Activated CD4-positive, alpha-beta T cell treated with anti-CD3 and anti-CD28 coated beads for 1 hour (primary cell): ENCODE data around the gene BZW2.
"Not testable (repeated sequence)": the region's sequence is repeated elsewhere in the genome, so short reads cannot be mapped to it uniquely, and the experiment has no call there.

ENCODE experiments used
- DNase-seq: peaks from one replicate; pipeline ENCODE4 v3.0.0-alpha.2; 2020

The BZW2 gene

DNA sequence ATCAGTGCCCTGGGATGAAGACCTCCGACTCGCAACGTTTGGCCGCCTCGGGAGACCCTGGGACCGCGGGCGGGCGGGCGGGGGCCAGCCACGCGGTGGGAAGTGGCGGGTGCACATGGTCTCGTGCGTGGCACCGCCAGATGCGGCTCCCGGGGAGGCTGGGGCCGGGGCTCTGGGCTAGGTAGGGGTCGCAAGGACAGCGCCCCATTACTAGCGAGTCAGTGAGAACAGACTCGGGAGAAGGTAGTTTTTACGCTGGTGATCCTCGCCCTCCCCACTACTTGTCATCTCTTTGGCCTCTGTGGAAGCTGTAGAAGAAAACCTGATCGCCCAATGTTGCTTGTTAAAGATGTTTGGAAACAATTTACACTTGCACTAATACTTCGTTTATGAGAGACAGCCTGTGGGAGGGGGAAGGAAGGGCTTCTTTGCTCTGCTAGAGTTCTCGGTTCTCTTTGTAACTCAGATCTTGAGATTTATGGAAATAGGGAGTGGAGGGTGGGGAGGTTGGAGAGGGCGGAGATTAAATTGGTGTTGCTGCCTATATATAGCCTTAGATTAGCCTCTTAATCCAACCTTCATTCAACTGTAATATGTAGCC lies 591 bp downstream of the BZW2 start:
- no peak for DNase-seq

DNA sequence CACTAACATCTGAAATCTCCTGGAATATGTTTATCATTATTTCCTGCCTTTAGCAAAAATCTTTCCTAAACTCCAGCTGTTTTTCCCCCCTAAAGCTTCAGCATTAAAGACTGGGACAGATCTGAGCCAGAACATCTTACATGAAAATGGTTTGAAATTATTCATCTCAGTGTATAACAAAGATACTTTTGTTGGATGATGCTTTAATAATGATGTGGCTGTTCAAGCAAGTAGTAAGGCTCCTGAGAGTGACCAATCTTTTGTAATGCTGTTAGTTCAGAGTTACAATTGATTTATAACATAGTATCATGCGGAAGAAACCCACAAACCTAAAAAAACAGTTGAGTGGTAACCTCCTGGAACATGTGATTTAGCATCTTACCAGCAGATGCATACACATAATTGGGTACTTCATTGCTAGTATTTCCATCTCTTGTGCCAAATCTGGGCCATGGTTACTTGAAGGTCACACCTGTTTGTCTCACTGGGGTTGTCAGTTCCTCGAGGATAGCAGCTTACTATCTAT lies 1.5 kb downstream of the BZW2 start:
- no peak for DNase-seq

DNA sequence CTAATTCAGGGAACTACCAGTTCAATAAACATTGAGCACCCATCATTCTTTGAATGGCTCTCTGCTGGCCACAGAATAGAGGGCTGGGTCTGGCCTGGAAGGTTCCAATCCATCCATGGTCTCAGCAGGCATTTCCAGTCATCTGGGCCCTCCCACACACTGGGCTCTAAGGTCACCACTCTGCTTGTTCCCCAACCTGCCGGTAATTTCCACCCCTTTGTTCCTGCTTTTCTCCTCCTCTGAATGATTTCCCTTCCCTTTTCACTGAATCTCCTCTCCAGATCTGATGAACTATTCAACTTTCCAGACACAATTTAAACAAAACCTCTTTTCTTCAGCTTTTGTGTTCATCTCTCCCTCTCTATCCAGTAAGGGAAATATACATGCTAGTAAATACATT lies 2.6 kb downstream of the BZW2 start:
- DNase-seq, result no peak

DNA sequence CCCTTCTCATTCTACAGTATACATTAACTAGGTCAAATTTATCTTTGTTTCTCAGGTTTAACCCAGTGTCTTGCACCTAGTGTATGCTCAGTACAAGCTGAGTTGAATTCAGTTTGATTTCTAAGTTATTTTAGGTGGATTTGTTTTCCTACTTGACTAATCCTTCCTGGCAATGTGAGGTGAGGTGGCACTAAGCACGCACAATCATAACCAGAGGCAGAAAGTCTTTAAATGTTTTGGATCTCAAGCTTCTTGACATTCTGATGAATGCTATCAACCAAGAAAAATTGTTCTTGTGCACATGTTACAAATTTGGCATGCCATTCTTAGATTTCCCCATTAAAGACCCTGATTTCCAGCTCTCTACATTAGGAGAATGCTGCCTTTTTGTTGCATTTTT lies 3.2 kb downstream of the BZW2 start:
- no peak for DNase-seq

DNA sequence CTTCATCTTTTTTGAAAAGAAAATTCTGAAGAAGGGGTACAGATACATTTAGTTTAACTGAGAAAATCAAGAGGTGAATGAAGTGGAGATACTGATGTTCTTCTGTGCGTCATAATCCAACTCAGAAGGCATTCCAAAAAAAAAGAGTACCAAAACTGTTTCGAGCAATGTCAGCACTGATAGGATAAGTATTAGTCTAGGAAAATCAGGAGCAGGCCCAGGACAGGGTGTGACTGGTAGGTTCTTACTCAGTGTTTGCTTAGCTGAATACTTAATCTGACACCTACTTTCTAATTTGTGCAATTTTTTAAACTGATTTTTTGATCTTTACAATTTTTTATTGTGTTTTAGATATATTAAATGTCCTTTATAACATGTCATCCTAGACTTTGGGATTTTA lies 4.3 kb downstream of the BZW2 start:
- no peak for DNase-seq

DNA sequence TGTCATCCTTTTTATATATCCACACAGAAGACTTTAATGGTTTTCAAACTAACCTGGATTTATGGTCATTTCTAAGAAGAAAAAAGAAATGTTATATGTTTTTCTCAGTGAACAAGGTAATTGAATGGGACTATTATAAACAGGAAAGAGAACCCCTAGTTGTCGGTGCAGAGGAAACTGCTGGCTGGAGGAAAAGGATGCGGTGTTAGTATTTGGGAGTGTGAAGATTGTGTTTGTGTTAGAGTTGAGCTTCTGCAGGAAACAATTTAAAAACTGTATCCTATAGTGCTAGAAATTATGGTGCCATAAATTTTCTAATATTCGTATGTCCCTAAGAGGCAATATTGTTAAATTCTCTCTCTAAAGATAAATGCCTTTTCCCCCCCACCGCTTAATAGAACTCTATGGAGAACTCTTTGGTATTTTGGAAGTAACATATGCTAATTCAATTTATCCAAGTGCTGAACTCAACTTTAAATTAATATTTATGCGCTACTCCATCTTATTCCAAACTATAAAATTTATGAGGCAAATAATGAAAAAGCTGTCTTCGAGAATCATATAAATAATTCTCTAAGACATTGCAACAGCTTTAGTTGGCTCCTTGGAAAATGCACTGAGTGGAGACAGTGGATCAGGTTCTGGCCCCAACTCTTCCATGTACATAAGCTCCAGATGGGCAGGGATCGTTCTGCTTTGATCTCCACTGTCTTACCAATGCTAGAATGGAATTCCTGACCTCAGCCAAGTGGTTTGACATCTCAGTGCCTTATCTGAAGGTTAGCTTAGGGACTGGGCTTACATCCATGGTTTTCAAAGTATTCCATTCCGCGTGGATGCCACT lies 5.6 kb downstream of the BZW2 start:
- DNase-seq, result no peak

DNA sequence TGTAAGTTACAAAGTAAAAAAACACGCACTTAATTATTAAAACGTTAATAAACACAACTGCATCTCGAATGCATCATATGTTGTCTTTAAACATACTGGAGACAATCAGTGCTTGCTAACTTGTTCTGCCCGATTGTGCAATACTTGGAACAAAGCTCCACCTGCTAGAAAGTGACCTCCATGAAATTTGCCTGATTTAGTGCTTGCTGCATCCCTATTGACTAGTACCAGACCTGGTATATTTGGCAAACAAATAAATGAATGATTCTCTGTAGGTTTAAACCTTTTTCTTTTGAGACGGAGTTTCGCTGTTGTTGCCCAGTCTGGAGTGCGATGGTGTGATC lies 6.2 kb downstream of the BZW2 start:
- DNase-seq, result no peak

DNA sequence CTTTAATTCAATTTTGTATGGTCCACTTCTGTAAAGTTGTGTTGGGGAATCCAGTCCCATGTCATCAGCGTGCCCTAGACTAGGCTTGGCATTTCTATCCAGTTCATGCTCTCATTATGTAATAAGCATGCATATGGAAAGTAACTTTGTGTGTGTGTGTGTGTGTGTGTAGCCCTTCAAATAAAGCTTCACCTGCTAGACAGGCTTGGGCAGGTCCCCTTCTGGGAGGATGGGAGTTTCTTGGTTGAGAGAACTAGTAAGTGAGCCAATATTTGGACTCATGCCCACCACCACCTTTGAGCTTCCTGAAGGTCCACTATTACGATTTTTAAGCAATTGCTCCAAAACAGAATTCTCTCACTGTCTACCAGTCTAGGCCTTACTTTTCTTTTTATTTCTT lies 6.9 kb downstream of the BZW2 start:
- DNase-seq, result no peak

DNA sequence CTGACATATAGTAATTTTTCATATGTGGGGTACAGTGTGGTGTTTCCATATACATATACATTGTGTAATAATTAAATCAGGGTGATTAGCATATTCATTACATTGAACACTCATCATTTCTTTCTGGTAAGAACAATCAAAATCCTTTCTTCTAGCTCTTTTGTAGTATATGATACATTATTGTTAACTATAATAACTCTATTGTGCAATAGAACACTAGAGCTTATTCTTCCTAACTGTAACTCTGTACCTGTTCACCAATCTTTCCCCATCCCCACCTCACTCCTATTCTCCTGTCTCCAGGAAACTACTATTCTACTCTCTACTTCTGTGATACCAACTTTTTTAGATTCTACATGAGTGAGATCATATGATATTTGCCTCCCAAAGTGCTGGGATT lies 9.4 kb downstream of the BZW2 start:
- DNase-seq, result no peak

DNA sequence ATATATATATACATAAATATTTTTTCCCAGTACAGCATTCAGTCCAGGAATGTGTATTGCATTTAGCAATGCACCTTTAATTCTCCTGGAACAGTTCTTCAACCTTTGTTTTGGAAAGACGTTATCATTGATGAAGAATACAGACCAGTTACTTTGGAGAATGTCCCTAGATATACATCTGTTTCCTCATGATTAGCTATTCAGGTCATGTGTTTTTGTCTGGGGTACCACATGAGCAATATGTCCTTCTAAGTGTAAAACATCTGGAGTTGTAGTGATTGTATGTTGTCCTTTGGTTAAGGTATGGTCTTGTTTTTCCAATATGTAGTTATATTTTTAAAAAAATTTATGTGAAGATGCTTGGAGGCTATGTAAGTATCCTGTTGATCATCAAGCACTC lies 10.2 kb downstream of the BZW2 start:
- no peak for DNase-seq

DNA sequence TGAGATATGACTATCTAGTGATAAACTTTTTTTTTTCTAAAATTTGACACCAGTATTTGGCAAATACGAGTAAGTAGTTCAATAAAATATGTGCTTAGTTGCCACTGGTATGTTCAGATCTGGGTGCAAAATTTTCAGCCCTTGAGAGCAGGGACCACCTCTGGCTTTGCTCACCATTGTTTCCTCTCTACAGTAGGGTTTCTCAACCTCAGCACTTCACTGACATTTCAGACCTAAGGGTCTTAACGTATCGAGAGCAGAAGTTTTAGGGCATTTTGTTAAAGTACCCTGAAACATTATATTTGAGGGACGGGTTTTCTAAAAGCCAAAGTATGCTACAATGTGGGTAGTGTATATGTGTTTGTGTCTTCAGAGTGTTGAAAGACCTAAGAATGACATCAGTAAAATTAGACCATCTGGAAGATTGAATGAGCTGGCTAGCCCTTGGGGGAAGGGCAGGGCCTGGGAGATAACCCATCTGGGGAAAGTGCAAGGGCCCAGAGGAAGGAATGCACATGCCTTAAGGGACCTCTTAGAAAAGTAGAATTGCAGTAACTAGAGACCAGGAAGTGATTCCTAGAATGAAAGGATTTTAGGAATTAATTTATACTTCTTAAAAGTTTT lies 11.8 kb downstream of the BZW2 start:
- DNase-seq, result no peak

DNA sequence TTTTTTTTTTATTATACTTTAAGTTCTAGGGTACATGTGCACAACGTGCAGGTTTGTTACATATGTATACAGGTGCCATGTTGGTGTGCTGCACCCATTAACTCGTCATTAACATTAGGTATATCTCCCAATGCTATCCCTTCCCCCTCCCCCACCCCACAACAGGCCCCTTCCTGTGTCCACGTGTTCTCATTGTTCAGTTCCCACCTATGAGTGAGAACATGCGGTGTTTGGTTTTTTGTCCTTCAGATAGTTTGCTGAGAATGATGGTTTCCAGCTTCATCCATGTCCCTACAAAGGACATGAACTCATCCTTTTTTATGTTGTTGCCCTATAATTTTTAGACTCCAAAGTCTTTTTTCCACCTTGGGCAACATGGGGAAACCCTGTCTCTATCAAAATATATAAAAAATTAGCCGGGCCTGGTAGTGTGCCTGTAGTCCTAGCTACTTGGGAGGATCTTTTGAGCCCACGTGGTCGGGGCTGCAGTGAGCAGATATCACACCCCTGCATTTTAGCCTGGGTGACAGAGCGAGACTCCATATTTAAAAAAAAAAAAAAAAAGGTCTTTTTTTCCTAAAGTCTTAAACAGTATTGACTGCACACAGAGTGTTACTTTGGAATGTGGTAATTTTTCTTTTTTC lies 14.0 kb downstream of the BZW2 start:
- not testable (repeated sequence) for DNase-seq

DNA sequence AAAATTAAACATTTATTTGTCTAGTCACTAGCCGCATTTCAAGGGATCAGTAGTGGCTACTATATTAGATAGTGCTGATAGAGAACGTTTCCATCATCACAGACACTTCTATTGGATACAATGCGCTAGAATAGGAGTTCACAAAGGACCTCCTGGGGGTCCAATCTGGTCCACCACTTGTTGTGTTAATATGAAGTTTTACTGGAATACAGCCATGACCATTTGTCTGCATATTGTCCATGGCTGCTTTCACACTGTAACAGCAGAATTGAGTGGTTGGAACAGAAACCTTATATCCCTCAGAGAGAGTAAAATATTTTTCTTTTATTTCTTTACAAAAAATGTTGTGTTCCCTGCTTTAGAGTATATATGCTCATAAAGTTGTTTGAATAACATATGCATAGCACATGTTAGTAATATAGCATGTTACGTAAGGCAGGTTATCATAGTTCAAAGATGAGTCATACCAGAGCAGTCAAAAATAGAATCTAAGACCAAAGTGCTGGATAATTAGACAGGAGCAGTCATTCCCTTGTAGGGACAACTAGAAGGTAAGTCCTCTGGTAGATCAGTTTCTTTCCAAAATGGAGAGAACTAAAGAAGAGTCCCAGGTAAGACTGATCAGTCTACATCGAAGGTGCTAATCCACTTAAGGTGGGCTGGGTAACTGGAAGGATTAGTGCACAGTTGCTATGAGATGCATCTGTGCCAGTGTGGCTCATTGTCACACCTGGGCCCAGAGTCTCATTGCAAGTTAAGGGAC lies 14.9 kb downstream of the BZW2 start:
- DNase-seq, result no peak

DNA sequence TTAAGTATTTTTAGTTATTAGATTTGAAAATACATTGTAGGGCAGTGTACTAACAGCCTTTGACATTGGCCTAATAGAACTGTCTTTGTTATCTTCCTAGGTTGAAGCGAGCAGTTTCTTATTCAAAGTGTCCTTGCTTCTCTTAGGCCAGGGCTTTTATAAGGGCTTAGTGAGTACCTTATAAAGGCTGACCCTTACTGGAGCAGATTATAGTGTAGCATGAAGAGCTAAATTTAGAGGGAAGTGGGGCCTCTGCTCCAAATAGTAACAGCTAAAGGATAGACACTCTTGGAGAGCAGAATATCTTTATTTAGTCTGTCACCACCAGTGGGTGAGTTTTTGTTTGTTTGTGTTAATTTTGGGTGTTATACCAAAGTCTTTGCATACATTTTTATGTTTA lies 15.9 kb downstream of the BZW2 start:
- DNase-seq, result no peak

DNA sequence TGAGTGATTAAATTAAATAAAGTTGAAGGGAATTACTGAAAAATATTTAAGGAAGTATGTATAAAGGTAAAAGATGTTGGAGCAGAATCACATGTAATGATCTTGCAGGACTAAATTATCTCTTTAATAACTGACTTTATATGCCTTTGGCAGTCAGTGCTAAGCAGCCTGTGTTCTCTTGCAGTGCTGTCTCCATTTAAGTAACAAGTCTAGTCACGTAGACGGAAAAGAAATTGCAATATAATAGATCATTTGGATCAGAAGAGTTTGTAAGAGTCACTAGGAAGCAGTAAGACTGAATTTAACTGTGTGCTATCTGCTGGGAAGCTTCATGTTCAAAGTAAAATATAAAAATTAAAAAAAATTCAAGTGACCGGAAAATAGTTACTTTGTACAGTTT lies 21.4 kb downstream of the BZW2 start:
- no peak for DNase-seq

DNA sequence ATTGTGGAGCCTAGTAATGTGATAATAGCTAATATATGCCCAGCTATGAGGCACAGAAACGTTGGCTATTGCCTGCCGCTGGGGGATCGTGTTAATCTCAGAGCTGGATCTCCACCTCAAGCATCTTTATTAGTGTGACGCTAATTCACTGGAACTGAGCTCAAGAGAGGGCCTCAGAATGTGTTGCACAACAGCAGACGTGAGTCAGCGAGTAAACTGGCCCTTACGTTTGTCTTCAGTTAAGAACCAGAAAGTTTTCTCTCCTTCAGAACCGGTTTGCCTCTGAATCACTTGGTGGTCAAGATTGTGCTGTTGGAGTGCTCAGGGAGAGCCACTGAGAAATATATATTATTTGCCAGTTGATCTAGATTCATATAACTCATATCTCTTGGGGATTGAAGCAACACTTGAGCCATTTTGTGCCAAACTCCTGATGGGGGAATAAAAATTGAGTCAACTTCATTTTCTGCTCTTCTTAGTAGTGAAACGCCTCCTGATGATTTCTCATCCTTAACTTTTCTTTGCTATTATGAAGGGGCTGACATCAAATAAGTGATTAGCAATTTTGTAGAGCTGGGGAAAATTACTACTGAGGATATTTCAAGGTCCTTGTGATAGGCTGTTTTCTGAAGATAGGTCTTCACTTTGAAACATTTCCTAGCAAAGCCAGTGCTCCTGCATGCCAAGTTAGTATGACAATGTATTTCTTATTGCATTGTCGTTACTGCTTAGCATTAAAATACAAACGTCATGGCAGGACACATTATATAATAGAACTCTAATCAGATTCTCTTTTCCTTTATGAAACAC lies 22.3 kb downstream of the BZW2 start:
- DNase-seq, result no peak

DNA sequence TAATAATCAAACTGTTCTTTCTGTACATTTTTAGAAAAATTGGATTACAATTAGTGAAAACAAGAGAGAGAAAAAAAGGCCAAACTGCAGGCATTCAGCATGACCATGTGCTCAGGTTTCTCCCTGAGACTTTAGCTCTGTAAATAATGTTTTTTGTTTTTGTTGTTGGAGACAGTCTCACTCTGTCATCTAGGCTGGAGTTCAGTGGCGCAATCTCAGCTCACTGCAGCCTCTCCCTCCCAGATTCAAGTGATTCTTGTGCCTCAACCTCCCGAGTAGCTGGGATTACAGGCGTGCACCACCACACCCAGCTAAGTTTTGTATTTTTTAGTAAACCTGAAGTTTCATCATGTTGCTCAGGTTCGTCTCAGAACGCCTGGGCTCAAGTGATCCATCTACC lies 23.0 kb downstream of the BZW2 start:
- DNase-seq, result no peak

DNA sequence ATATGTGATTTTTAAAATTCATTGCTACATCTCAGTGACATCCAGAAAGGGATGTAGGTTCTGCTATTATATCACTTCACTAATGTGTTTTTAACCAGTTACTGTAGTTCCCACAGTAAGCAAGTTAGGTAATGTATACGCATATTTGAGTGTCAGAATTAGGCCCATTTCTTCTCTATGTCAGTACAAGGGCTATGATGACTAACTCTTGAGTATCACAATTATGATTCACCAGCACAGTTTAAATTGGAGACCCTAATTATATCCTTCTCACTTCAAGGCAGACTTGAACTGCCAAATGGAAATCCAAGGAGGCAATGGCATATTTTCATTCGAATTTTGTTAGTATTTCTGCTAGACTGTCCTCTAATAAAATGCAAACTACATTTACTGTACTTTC lies 23.6 kb downstream of the BZW2 start:
- DNase-seq, result no peak

DNA sequence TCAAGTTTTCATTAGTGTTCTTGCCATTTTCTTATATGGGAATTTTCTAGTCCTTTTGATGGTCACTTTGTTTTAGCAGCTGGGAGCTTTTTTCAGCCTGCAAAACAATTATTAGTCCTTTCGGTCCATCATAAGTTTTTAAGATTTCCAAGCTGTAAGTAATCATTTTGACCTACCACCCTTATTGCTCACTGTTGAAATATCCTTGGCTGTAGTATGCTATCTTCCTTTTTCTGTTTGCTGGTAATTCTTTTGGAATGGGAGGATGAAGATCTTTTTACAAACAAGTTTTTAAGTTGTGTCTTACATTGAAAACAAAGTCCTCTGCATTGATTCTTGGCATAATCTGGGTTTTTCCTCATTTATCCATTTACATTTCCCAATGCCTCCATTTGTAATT lies 24.0 kb downstream of the BZW2 start:
- no peak for DNase-seq

DNA sequence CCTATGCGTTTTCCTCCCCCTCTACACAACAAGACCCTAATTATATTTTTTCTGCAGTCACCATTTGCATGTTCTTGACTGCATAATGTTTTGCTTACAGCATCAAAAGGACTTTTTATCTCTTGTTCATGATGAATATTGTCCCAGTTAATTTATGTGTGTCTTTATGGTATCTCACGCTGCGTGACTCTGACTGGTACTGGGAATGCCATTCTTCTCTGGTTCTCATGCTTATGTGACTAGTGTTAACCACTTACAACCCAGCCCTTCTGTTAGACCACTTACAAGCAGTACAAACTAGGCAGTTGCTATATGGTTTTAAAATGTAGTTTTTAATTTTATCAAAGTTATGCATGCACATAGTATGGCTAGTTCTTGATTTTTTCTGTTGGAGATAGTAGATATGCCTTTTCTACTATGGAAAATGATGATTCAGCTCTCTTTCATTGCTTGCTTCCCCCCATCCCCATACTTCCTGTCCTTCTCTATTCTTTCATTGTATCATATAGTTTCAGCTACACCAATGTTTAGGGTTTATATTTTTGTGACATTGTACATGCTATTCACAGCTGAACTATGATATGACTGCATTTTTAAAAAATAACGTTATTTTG lies 24.9 kb downstream of the BZW2 start:
- no peak for DNase-seq

DNA sequence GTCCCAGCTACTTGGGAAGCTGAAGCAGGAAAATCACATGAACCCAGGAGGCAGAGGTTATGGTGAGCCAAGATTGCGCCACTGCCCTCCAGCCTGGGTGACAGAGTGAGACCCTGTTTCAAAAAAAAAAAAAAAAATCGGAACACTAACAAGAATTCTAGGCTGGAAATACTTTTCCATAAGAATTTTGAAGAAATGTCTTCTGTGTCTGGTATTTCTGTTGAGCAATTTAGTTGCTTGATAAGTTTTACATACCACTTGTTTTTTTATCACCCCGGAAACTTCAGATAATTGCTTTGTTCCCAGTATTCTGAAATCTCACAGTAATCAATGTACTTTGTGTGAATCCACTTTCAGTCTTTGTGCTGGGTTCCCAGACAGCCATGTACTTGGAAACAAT lies 25.8 kb downstream of the BZW2 start:
- DNase-seq, result no peak

DNA sequence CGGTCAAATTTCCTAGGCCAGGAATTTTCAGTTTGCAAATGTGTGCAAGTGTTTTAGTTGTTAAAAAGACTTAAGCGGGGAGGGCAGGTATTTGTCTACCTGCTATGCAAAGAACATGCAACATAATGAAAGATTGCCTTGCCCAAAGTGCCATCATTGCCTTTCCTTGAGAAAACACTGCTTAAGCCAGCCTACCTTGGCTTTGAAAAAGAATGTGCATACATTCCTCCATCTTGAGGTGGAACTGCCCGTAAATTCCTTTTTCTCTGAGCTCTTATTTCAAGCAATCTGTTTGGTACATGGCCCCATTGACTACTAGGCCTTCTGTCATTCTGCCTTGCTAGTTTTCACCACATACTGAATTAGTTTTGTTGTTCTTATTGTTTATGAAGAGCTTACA lies 29.3 kb downstream of the BZW2 start:
- DNase-seq, result no peak
